Right cardiac atrium (tissue), 5 donors: Measurements from ENCODE around the gene UPF3B. TPM values are rescaled to one million over a fixed set of nuclear protein-coding genes. Genes with fewer than 3 reads are reported as not detected.

Source experiments
- ATAC-seq, 2 donors: fragments of 200-7000 bp; cut with Tn5 transposase; one replicate each; pipeline versions ENCODE4 v1.8.0 to v1.9.1; 2020; ENCODE audit warnings: moderate library complexity in 2 of 2, mild to moderate bottlenecking in 1 of 2
- DNase-seq, 3 donors: peaks; one replicate each; pipeline ENCODE4 v3.0.0-alpha.2; 2020
- H3K27ac ChIP-seq: one replicate; pipeline ENCODE4 v1.5.1; 2013; ENCODE audit warnings: mild to moderate bottlenecking, low read length, control low read depth, moderate library complexity
- H3K27me3 ChIP-seq: one replicate; pipeline ENCODE4 v1.6.1; 2013; ENCODE audit not compliant: control insufficient read depth, insufficient read depth
- H3K4me1 ChIP-seq: one replicate; pipeline ENCODE4 v1.6.1; 2013; ENCODE audit warnings: low read length; ENCODE audit not compliant: control insufficient read depth, insufficient read depth
- H3K4me3 ChIP-seq: one replicate; pipeline ENCODE4 v1.5.1; 2013; ENCODE audit warnings: low read length, control low read depth
- H3K9me3 ChIP-seq: one replicate; pipeline ENCODE4 v1.6.1; 2013; ENCODE audit warnings: low read length; ENCODE audit not compliant: control insufficient read depth
- WGBS: extraction: QIAGEN DNeasy Blood & Tissue Kit; methylation state at CpG from one replicate; pipeline ENCODE4 v1.1.7; 2013; 5-methylcytosine and 5-hydroxymethylcytosine counted together
- intact Hi-C, 4 donors: fragments of 100-400 bp; cut with DNase I; formaldehyde crosslinking; loops; one replicate each; pipeline versions ENCODE4 v1.11.0 to v1.14.0; 2022 to 2023
- polyA plus RNA-seq: library from polyadenylated mRNA; stranded (reverse); fragments of 200-250 nt; gene quantifications from one replicate; pipeline ENCODE4 v1.2.3, GENCODE V29; 2013
- total RNA-seq, 4 donors: library from RNA; stranded (reverse); fragmentation: NEBNext Ultra II Directional; extraction: Animal tissue kit (Norgen Biotek cat#: 25700); gene quantifications; one replicate each; pipeline ENCODE4 v1.2.1, GENCODE V29; 2021
- donor health status: healthy with polysubstance abuse.
- donor health status: DM: no; HTN: yes; CAD: no.
- donor health status: DM: no; HTN: no; CAD: no.
- donor health status: DM: no; HTN: yes; CAD: no; lungs with severe emphysema.
- donor health status: DM: yes; HTN: yes; CAD: no.

UPF3B gene
- total and polyA plus RNA-seq, 5 donors: 3.3 to 6.5 (median 3.7) TPM

- 56% methylated on average over 11 of the region's 11 CpGs for WGBS
- Histone ChIP-seq H3K4me1 (no peaks in the 10 kb centered on the region), H3K4me3 (no peak overlapping the region), H3K9me3 (no peaks in the 10 kb centered on the region), H3K27me3 (no peaks in the 10 kb centered on the region), H3K27ac (no peak overlapping the region)
- intact Hi-C loops: no loop called here
- peak; percentile 72 to 78 for ATAC-seq
- no peak for DNase-seq
These were observed 28.0 kb upstream of the UPF3B start for GRCh38 chrX:119880552-119881437.

- ATAC-seq (no peak), DNase-seq (no peak)
- H3K9me3 ChIP-seq: no peaks in the 10 kb centered on the region
- no peaks in the 10 kb centered on the region for H3K4me1 ChIP-seq
- H3K27me3 ChIP-seq: no peaks in the 10 kb centered on the region
- intact Hi-C loops: no loop called here
- H3K27ac ChIP-seq: no peak overlapping the region
- WGBS: 81% methylated on average over 5 of the region's 5 CpGs
- no peak overlapping the region for H3K4me3 ChIP-seq
These were observed 27.3 kb upstream of the UPF3B start for GRCh38 chrX:119880076-119880475.

GRCh38 chrX:119878740-119879139, 26.0 kb upstream of the UPF3B start:
- no peaks in the 10 kb centered on the region for H3K27me3 ChIP-seq
- intact Hi-C loops: no loop called here
- H3K4me1 ChIP-seq: no peaks in the 10 kb centered on the region
- H3K9me3 ChIP-seq: no peaks in the 10 kb centered on the region
- WGBS: 72% methylated on average over 2 of the region's 2 CpGs
- no peak overlapping the region for H3K27ac ChIP-seq
- no peak for ATAC-seq
- DNase-seq: no peak
- H3K4me3 ChIP-seq: no peak overlapping the region

GRCh38 chrX:119871599-119872395, 19.0 kb upstream of the UPF3B start, which contains the start of the genes NDUFA1 and RNF113A:
TSS of gene NDUFA1 (plus strand) at chrX:119871832. CDS start at chrX:119871912, 80 bp downstream.
TSS of gene RNF113A (minus strand) at chrX:119871733. CDS start at chrX:119871613, 120 bp downstream.
- Histone ChIP-seq H3K9me3 (no peaks in the 10 kb centered on the region), H3K4me3 (peak within 1 kb of the TSS; percentile 69), H3K4me1 (no peaks in the 10 kb centered on the region), H3K27ac (peak within 1 kb of the TSS; percentile 99), H3K27me3 (no peaks in the 10 kb centered on the region)
- peak; percentile 84 to 93 (median 93) for DNase-seq
- intact Hi-C loops: no loop called here
- ATAC-seq: peak; percentile 99
- under 1% methylated on average over 62 of the region's 62 CpGs for WGBS

GRCh38 chrX:119871245-119871598, 18.5 kb upstream of the UPF3B start:
- intact Hi-C loops: no loop called here
- H3K9me3 ChIP-seq: no peaks in the 10 kb centered on the region

GRCh38 chrX:119870626-119871131, 17.9 kb upstream of the UPF3B start:
- intact Hi-C loops: no loop called here
- H3K27me3 ChIP-seq: no peaks in the 10 kb centered on the region
- peak overlapping the region; percentile 67 for H3K4me3 ChIP-seq
- WGBS: under 1% methylated on average over 25 of the region's 25 CpGs
- ATAC-seq (peak; percentile 42 to 44), DNase-seq (no peak)
- no peaks in the 10 kb centered on the region for H3K9me3 ChIP-seq
- H3K27ac ChIP-seq: peak overlapping the region; percentile 99
- H3K4me1 ChIP-seq: no peaks in the 10 kb centered on the region

More at GRCh38 chrX:119871245-119871598, 18.5 kb upstream of the UPF3B start:
- DNase-seq: peak in 1 of 3 donors; percentile 53
- Histone ChIP-seq H3K4me3 (peak overlapping the region; percentile 67), H3K27ac (peak overlapping the region; percentile 99), H3K27me3 (no peaks in the 10 kb centered on the region), H3K4me1 (no peaks in the 10 kb centered on the region)
- ATAC-seq: peak; percentile 42 to 53
- WGBS: under 1% methylated on average over 26 of the region's 26 CpGs

GRCh38 chrX:119853444-119853843, 681 bp upstream of the UPF3B start:
- H3K4me1 ChIP-seq: no peaks in the 10 kb centered on the region
- peak overlapping the region; percentile 70 for H3K4me3 ChIP-seq
- peak overlapping the region; percentile 37 for H3K27ac ChIP-seq
- DNase-seq (no peak), ATAC-seq (no peak)
- WGBS: 14% methylated on average over 10 of the region's 10 CpGs
- no peaks in the 10 kb centered on the region for H3K27me3 ChIP-seq
- no peaks in the 10 kb centered on the region for H3K9me3 ChIP-seq
- intact Hi-C loops: no loop called here

GRCh38 chrX:119833905-119834304, 18.9 kb downstream of the UPF3B start:
- 87% methylated on average over 3 of the region's 3 CpGs for WGBS

GRCh38 chrX:119828446-119828845, 24.3 kb downstream of the UPF3B start:
- intact Hi-C loops: no loop called here
- no peak for ATAC-seq
- Histone ChIP-seq H3K4me1 (no peaks in the 10 kb centered on the region), H3K27me3 (no peaks in the 10 kb centered on the region), H3K27ac (no peak overlapping the region), H3K4me3 (no peak overlapping the region), H3K9me3 (no peaks in the 10 kb centered on the region)
- DNase-seq: no peak
- WGBS: 96% methylated on average over 5 of the region's 5 CpGs

More at GRCh38 chrX:119833905-119834304, 18.9 kb downstream of the UPF3B start:
- H3K27ac ChIP-seq: no peak overlapping the region
- no peak overlapping the region for H3K4me3 ChIP-seq
- intact Hi-C loops: no loop called here
- no peak for ATAC-seq
- H3K9me3 ChIP-seq: no peaks in the 10 kb centered on the region
- no peak for DNase-seq
- H3K4me1 ChIP-seq: no peaks in the 10 kb centered on the region
- H3K27me3 ChIP-seq: no peaks in the 10 kb centered on the region

- ATAC-seq (peak in 1 of 2 donors; percentile 37), DNase-seq (no peak)
- Histone ChIP-seq H3K4me3 (no peak overlapping the region), H3K4me1 (no peaks in the 10 kb centered on the region), H3K27ac (no peak overlapping the region), H3K27me3 (no peaks in the 10 kb centered on the region), H3K9me3 (no peaks in the 10 kb centered on the region)
- 65% methylated on average over 7 of the region's 7 CpGs for WGBS
- intact Hi-C loops: no loop called here
These were observed 26.3 kb downstream of the UPF3B start for GRCh38 chrX:119826399-119826959.
